HT1080 (cell line): ENCODE results near the gene ADGRL2. TPM values are rescaled to one million over a fixed set of nuclear protein-coding genes. Genes with fewer than 3 reads are reported as not detected.

Source experiments
- DNase-seq: peaks from one replicate; pipeline ENCODE4 v3.0.0-alpha.2; 2015; ENCODE audit warnings: low read depth
- total RNA-seq: library from RNA; depleted of rRNA; stranded (reverse); fragments of >200 nt; shearing (Covaris generic); gene quantifications from 2 replicates; pipeline ENCODE4 v1.2.3, GENCODE V29; 2014

Gene ADGRL2
- total RNA-seq, 1 experiment from 2014 or later = 27.2 TPM

- DNase-seq = no peak
Measured at GRCh38 chr1:81805537-81806431, 5.0 kb downstream of the ADGRL2 start.

- no peak for DNase-seq
Measured at GRCh38 chr1:81806432-81806770, 5.7 kb downstream of the ADGRL2 start.

- DNase-seq = no peak
Measured at GRCh38 chr1:81808760-81809159, 8.0 kb downstream of the ADGRL2 start.

- no peak for DNase-seq
Measured at GRCh38 chr1:81809808-81810207, 9.1 kb downstream of the ADGRL2 start.

- no peak for DNase-seq
Measured at GRCh38 chr1:81811757-81812371, 11.1 kb downstream of the ADGRL2 start.

- no peak for DNase-seq
Measured at GRCh38 chr1:81812712-81813111, 12.0 kb downstream of the ADGRL2 start.

- DNase-seq = no peak
Measured at GRCh38 chr1:81813691-81814090, 13.0 kb downstream of the ADGRL2 start.

- DNase-seq = no peak
Measured at GRCh38 chr1:81819613-81820012, 18.9 kb downstream of the ADGRL2 start.

GRCh38 chr1:81820765-81821164 is 20.0 kb downstream of the ADGRL2 start:
- DNase-seq = no peak

GRCh38 chr1:81823082-81823481 is 22.3 kb downstream of the ADGRL2 start:
- no peak for DNase-seq

GRCh38 chr1:81824759-81825158 is 24.0 kb downstream of the ADGRL2 start:
- DNase-seq = no peak

GRCh38 chr1:81827942-81828341 is 27.2 kb downstream of the ADGRL2 start:
- DNase-seq = no peak

GRCh38 chr1:81832573-81832972 is 31.8 kb downstream of the ADGRL2 start:
- peak; percentile 3 for DNase-seq

- no peak for DNase-seq
Measured at GRCh38 chr1:81833722-81834121, 33.0 kb downstream of the ADGRL2 start.

- no peak for DNase-seq
Measured at GRCh38 chr1:81834268-81834667, 33.5 kb downstream of the ADGRL2 start.

GRCh38 chr1:81834921-81835698 is 34.4 kb downstream of the ADGRL2 start:
- DNase-seq = peak; percentile 57

GRCh38 chr1:81836007-81836626 is 35.4 kb downstream of the ADGRL2 start:
- no peak for DNase-seq

GRCh38 chr1:81838600-81839218 is 38.0 kb downstream of the ADGRL2 start:
- no peak for DNase-seq

- DNase-seq = no peak
Measured at GRCh38 chr1:81840805-81841204, 40.1 kb downstream of the ADGRL2 start.

- no peak for DNase-seq
Measured at GRCh38 chr1:81841795-81842194, 41.1 kb downstream of the ADGRL2 start.

GRCh38 chr1:81844477-81844876 is 43.7 kb downstream of the ADGRL2 start:
- no peak for DNase-seq
